ENCODE results near the gene TMEM47.

The TMEM47 gene

GRCh38 chrX:34585561-34585960 is 71.5 kb downstream of the TMEM47 start:
- no peak for DNase-seq (ENCODE audit: low read depth)

GRCh38 chrX:34584781-34585180 is 72.3 kb downstream of the TMEM47 start:
- no peak for DNase-seq (ENCODE audit: low read depth)

GRCh38 chrX:34580069-34580468 is 77.0 kb downstream of the TMEM47 start:
- no peak for DNase-seq (ENCODE audit: low read depth)

GRCh38 chrX:34578237-34578636 is 78.8 kb downstream of the TMEM47 start:
- DNase-seq (ENCODE audit: low read depth): no peak
